ENCODE data around the gene LRPPRC. TPM values are rescaled to one million over a fixed set of nuclear protein-coding genes. Genes with fewer than 3 reads are reported as not detected.
"Not testable (repeated sequence)": the region's sequence is repeated elsewhere in the genome, so short reads cannot be mapped to it uniquely, and the experiment has no call there.

Gene LRPPRC
- total RNA-seq = 100 to 1,000 TPM in 1 of 2 donors, 10 to 100 TPM in 1; 92.0 to 156 TPM

- H3K9me3 Mint-ChIP-seq = no peaks in the 10 kb centered on the region
- DNase-seq (ENCODE audit: low spot score) (peak; percentile 94), ATAC-seq (peak; percentile 97)
- H3K4me1 Mint-ChIP-seq (ENCODE audit: low read depth in 2 of 2) = peaks cover 32 to 49% of the 10 kb centered on the region in 2 donors
- no peaks in the 10 kb centered on the region for H3K27me3 Mint-ChIP-seq
- H3K36me3 Mint-ChIP-seq = peaks cover 27% of the 10 kb centered on the region
- peak within 1 kb of the TSS; percentile 88 for H3K4me3 Mint-ChIP-seq
- H3K27ac Mint-ChIP-seq = peak within 1 kb of the TSS; percentile 98
These were observed at the start of gene LRPPRC for GRCh38 chr2:43995733-43996533. LRPPRC (minus strand) TSS chr2:43995989; CDS start chr2:43995947, 42 bp downstream.

- H3K4me1 Mint-ChIP-seq (ENCODE audit: low read depth in 2 of 2) = no peaks in the 10 kb centered on the region
- H3K9me3 Mint-ChIP-seq = no peaks in the 10 kb centered on the region
- ATAC-seq (no peak), DNase-seq (ENCODE audit: low spot score) (no peak)
- no peak overlapping the region for H3K27ac Mint-ChIP-seq
- H3K4me3 Mint-ChIP-seq = no peak overlapping the region
- no peaks in the 10 kb centered on the region for H3K36me3 Mint-ChIP-seq
- H3K27me3 Mint-ChIP-seq = peaks cover 0 to 6% of the 10 kb centered on the region in 2 donors
These were observed 49.3 kb upstream of the LRPPRC start for GRCh38 chr2:44045061-44045460.

GRCh38 chr2:44044281-44044720 lies 48.5 kb upstream of the LRPPRC start:
- Mint-ChIP-seq H3K4me3 (no peak overlapping the region), H3K27ac (no peak overlapping the region), H3K36me3 (no peaks in the 10 kb centered on the region), H3K4me1 (ENCODE audit: low read depth in 2 of 2) (no peaks in the 10 kb centered on the region), H3K9me3 (no peaks in the 10 kb centered on the region), H3K27me3 (peaks cover 0 to 6% of the 10 kb centered on the region in 2 donors)
- ATAC-seq (peak; percentile 93), DNase-seq (ENCODE audit: low spot score) (peak; percentile 79)

- Mint-ChIP-seq H3K27me3 (no peaks in the 10 kb centered on the region), H3K4me1 (ENCODE audit: low read depth in 2 of 2) (no peaks in the 10 kb centered on the region), H3K36me3 (no peaks in the 10 kb centered on the region), H3K27ac (no peak overlapping the region), H3K9me3 (no peaks in the 10 kb centered on the region), H3K4me3 (no peak overlapping the region)
- DNase-seq (ENCODE audit: low spot score) (no peak), ATAC-seq (no peak)
These were observed 44.6 kb upstream of the LRPPRC start for GRCh38 chr2:44040365-44040764.

- no peak overlapping the region for H3K27ac Mint-ChIP-seq
- H3K4me1 Mint-ChIP-seq (ENCODE audit: low read depth in 2 of 2) = no peaks in the 10 kb centered on the region
- no peak overlapping the region for H3K4me3 Mint-ChIP-seq
- H3K27me3 Mint-ChIP-seq = peaks cover 0 to 4% of the 10 kb centered on the region in 2 donors
- H3K36me3 Mint-ChIP-seq = no peaks in the 10 kb centered on the region
- DNase-seq (ENCODE audit: low spot score) (no peak), ATAC-seq (no peak)
- no peaks in the 10 kb centered on the region for H3K9me3 Mint-ChIP-seq
These were observed 42.5 kb upstream of the LRPPRC start for GRCh38 chr2:44038277-44038676.

- DNase-seq (ENCODE audit: low spot score) = no peak
- Mint-ChIP-seq H3K9me3 (no peaks in the 10 kb centered on the region), H3K36me3 (no peaks in the 10 kb centered on the region), H3K27ac (no peak overlapping the region), H3K4me3 (no peak overlapping the region), H3K4me1 (ENCODE audit: low read depth in 2 of 2) (no peaks in the 10 kb centered on the region), H3K27me3 (peaks cover 0 to 8% of the 10 kb centered on the region in 2 donors)
- ATAC-seq = no peak
These were observed 41.4 kb upstream of the LRPPRC start for GRCh38 chr2:44037221-44037620.

- H3K4me3 Mint-ChIP-seq = no peak overlapping the region
- H3K36me3 Mint-ChIP-seq = no peaks in the 10 kb centered on the region
- peaks cover 18 to 20% of the 10 kb centered on the region in 2 donors for H3K27me3 Mint-ChIP-seq
- ATAC-seq = no peak
- no peaks in the 10 kb centered on the region for H3K4me1 Mint-ChIP-seq (ENCODE audit: low read depth in 2 of 2)
- H3K9me3 Mint-ChIP-seq = no peaks in the 10 kb centered on the region
- no peak overlapping the region for H3K27ac Mint-ChIP-seq
- no peak for DNase-seq (ENCODE audit: low spot score)
These were observed 38.2 kb upstream of the LRPPRC start for GRCh38 chr2:44033947-44034346.

- H3K4me1 Mint-ChIP-seq (ENCODE audit: low read depth in 2 of 2); ATAC-seq; H3K4me3 Mint-ChIP-seq; H3K36me3 Mint-ChIP-seq; DNase-seq (ENCODE audit: low spot score); H3K27ac Mint-ChIP-seq; H3K9me3 Mint-ChIP-seq: not testable (repeated sequence)
- H3K27me3 Mint-ChIP-seq = peaks cover 25 to 42% of the 10 kb centered on the region in 2 donors
These were observed 31.3 kb upstream of the LRPPRC start for GRCh38 chr2:44027076-44027475.

GRCh38 chr2:44016282-44016681 lies 20.5 kb upstream of the LRPPRC start:
- Mint-ChIP-seq H3K36me3 (no peaks in the 10 kb centered on the region), H3K27me3 (peaks cover 19 to 31% of the 10 kb centered on the region in 2 donors), H3K4me3 (no peak overlapping the region), H3K9me3 (no peaks in the 10 kb centered on the region), H3K27ac (no peak overlapping the region), H3K4me1 (ENCODE audit: low read depth in 2 of 2) (peaks cover 0 to 3% of the 10 kb centered on the region in 2 donors)
- DNase-seq (ENCODE audit: low spot score) = no peak
- ATAC-seq = no peak

- Mint-ChIP-seq H3K4me1 (ENCODE audit: low read depth in 2 of 2) (peaks cover 0 to 3% of the 10 kb centered on the region in 2 donors), H3K27ac (no peak overlapping the region), H3K4me3 (no peak overlapping the region), H3K27me3 (peaks cover 19 to 39% of the 10 kb centered on the region in 2 donors), H3K9me3 (no peaks in the 10 kb centered on the region), H3K36me3 (no peaks in the 10 kb centered on the region)
- no peak for ATAC-seq
- DNase-seq (ENCODE audit: low spot score) = no peak
These were observed 19.4 kb upstream of the LRPPRC start for GRCh38 chr2:44015239-44015638.

- not testable (repeated sequence) for H3K4me3 Mint-ChIP-seq; H3K9me3 Mint-ChIP-seq; H3K36me3 Mint-ChIP-seq; ATAC-seq; H3K27ac Mint-ChIP-seq; DNase-seq (ENCODE audit: low spot score); H3K4me1 Mint-ChIP-seq (ENCODE audit: low read depth in 2 of 2)
- peaks cover 26 to 39% of the 10 kb centered on the region in 2 donors for H3K27me3 Mint-ChIP-seq
These were observed 17.4 kb upstream of the LRPPRC start for GRCh38 chr2:44013205-44013604.

GRCh38 chr2:44010266-44010665 lies 14.5 kb upstream of the LRPPRC start:
- no peaks in the 10 kb centered on the region for H3K36me3 Mint-ChIP-seq
- H3K4me3 Mint-ChIP-seq = no peak overlapping the region
- ATAC-seq (no peak), DNase-seq (ENCODE audit: low spot score) (no peak)
- no peaks in the 10 kb centered on the region for H3K9me3 Mint-ChIP-seq
- H3K27me3 Mint-ChIP-seq = peaks cover 24 to 37% of the 10 kb centered on the region in 2 donors
- no peak overlapping the region for H3K27ac Mint-ChIP-seq
- H3K4me1 Mint-ChIP-seq (ENCODE audit: low read depth in 2 of 2) = peaks cover 7 to 9% of the 10 kb centered on the region in 2 donors

GRCh38 chr2:44009136-44009735 lies 13.4 kb upstream of the LRPPRC start:
- ATAC-seq (no peak), DNase-seq (ENCODE audit: low spot score) (no peak)
- Mint-ChIP-seq H3K9me3 (no peaks in the 10 kb centered on the region), H3K36me3 (no peaks in the 10 kb centered on the region), H3K4me1 (ENCODE audit: low read depth in 2 of 2) (peaks cover 9 to 11% of the 10 kb centered on the region in 2 donors), H3K4me3 (no peak overlapping the region), H3K27ac (no peak overlapping the region), H3K27me3 (peaks cover 17 to 27% of the 10 kb centered on the region in 2 donors)

GRCh38 chr2:44005846-44006245 lies 10.1 kb upstream of the LRPPRC start:
- Mint-ChIP-seq H3K27me3 (peaks cover 4 to 13% of the 10 kb centered on the region in 2 donors), H3K9me3 (no peaks in the 10 kb centered on the region), H3K4me3 (no peak overlapping the region), H3K27ac (no peak overlapping the region), H3K4me1 (ENCODE audit: low read depth in 2 of 2) (peaks cover 6 to 11% of the 10 kb centered on the region in 2 donors), H3K36me3 (no peaks in the 10 kb centered on the region)
- ATAC-seq = no peak
- no peak for DNase-seq (ENCODE audit: low spot score)

Data from natural killer cell treated with Interleukin-12 subunit alpha and Interleukin-12 subunit beta and Interleukin-15 and Interleukin-18, amount 100 ng/mL, for 72 hours (primary cell).